Neuronal stem cell (in vitro differentiated cells): ENCODE data around the gene NUP153.
"Not testable (repeated sequence)": the region's sequence is repeated elsewhere in the genome, so short reads cannot be mapped to it uniquely, and the experiment has no call there.

Experiments used
- DNase-seq: peaks from one replicate; pipeline ENCODE4 v3.0.0-alpha.2; 2013; ENCODE audit warnings: low spot score
- H2AFZ ChIP-seq: one replicate; pipeline ENCODE4 v1.6.1; 2013; ENCODE audit warnings: mild to moderate bottlenecking, low read length, inconsistent platforms
- H2AK5ac ChIP-seq: 2 replicates; pipeline ENCODE4 v1.6.1; 2013; ENCODE audit warnings: low read depth, mild to moderate bottlenecking, inconsistent platforms, low read length, moderate library complexity, mixed read lengths
- H2BK120ac ChIP-seq: 2 replicates; pipeline ENCODE4 v1.6.1; 2013; ENCODE audit warnings: low read depth, mild to moderate bottlenecking, inconsistent platforms, low read length, moderate library complexity, mixed read lengths
- H2BK12ac ChIP-seq: one replicate; pipeline ENCODE4 v1.6.1; 2013; ENCODE audit warnings: low read length, inconsistent platforms
- H2BK15ac ChIP-seq: 2 replicates; pipeline ENCODE4 v1.6.1; 2013; ENCODE audit warnings: mild to moderate bottlenecking, low read length, inconsistent platforms, mixed read lengths
- H2BK5ac ChIP-seq: one replicate; pipeline ENCODE4 v1.6.1; 2013; ENCODE audit warnings: inconsistent platforms, mild to moderate bottlenecking, low read length, moderate library complexity
- H3K14ac ChIP-seq: one replicate; pipeline ENCODE4 v1.6.1; 2013; ENCODE audit warnings: low read length, inconsistent platforms
- H3K18ac ChIP-seq: 2 replicates; pipeline ENCODE4 v1.6.1; 2013; ENCODE audit warnings: low read length, inconsistent platforms
- H3K23ac ChIP-seq: 2 replicates; pipeline ENCODE4 v1.6.1; 2013; ENCODE audit warnings: low read depth, mild to moderate bottlenecking, mixed read lengths, low read length, inconsistent platforms; ENCODE audit not compliant: poor library complexity
- H3K27ac ChIP-seq: replicated peaks from 3 replicates; pipeline ENCODE4 v1.5.1; 2013; ENCODE audit warnings: low read length, inconsistent platforms
- H3K27me3 ChIP-seq, 3 experiments: 2 replicates each; pipeline ENCODE4 v1.6.1; 2013; ENCODE audit warnings: low read length in 3 of 3, mild to moderate bottlenecking in 2 of 3, inconsistent platforms in 1 of 3, low read depth in 1 of 3, mixed read lengths in 1 of 3, moderate library complexity in 1 of 3; ENCODE audit not compliant: control insufficient read depth in 3 of 3, insufficient read depth in 3 of 3
- H3K36me3 ChIP-seq, 2 donors: replicated peaks in 1 of 2; 2 replicates each; pipeline ENCODE4 v1.6.1; 2013; ENCODE audit warnings: low read length in 2 of 2; ENCODE audit not compliant: control insufficient read depth in 2 of 2, insufficient read depth in 2 of 2
- H3K4ac ChIP-seq: 2 replicates; pipeline ENCODE4 v1.6.1; 2013; ENCODE audit warnings: inconsistent platforms, mild to moderate bottlenecking, low read length, moderate library complexity
- H3K4me1 ChIP-seq, 2 donors: 1 replicate in 1 of 2; 2 replicates in 1 of 2; pipeline ENCODE4 v1.6.1; 2013; ENCODE audit warnings: low read length in 2 of 2, low read depth in 1 of 2; ENCODE audit not compliant: control insufficient read depth in 2 of 2, insufficient read depth in 1 of 2
- H3K4me2 ChIP-seq: one replicate; pipeline ENCODE4 v1.6.1; 2013; ENCODE audit warnings: mild to moderate bottlenecking, low read length, inconsistent platforms; ENCODE audit not compliant: insufficient read depth, poor library complexity, severe bottlenecking
- H3K4me3 ChIP-seq, 2 donors: 2 replicates each; pipeline ENCODE4 v1.5.1; 2013; ENCODE audit warnings: low read length in 2 of 2, mild to moderate bottlenecking in 2 of 2, inconsistent platforms in 1 of 2, moderate library complexity in 1 of 2
- H3K79me1 ChIP-seq: one replicate; pipeline ENCODE4 v1.6.1; 2013; ENCODE audit warnings: low read depth, mild to moderate bottlenecking, inconsistent platforms, low read length, moderate library complexity
- H3K9ac ChIP-seq: one replicate; pipeline ENCODE4 v1.6.1; 2013; ENCODE audit warnings: mild to moderate bottlenecking, low read depth, low read length, inconsistent platforms; ENCODE audit not compliant: poor library complexity
- H3K9me3 ChIP-seq, 2 donors: replicated peaks in 1 of 2; 2 replicates each; pipeline versions ENCODE3 to v1.6.1; 2013; ENCODE audit warnings: low read length in 2 of 2, mild to moderate bottlenecking in 2 of 2, inconsistent platforms in 1 of 2, low read depth in 1 of 2, mixed read lengths in 1 of 2, moderate library complexity in 1 of 2; ENCODE audit not compliant: control insufficient read depth in 2 of 2, insufficient read depth in 1 of 2
- H4K8ac ChIP-seq: one replicate; pipeline ENCODE4 v1.6.1; 2013; ENCODE audit warnings: low read depth, mild to moderate bottlenecking, inconsistent platforms, low read length, moderate library complexity
- H4K91ac ChIP-seq: one replicate; pipeline ENCODE4 v1.6.1; 2013; ENCODE audit warnings: low read length, low read depth, mild to moderate bottlenecking, inconsistent platforms; ENCODE audit not compliant: poor library complexity
- WGBS, 2 donors: extraction: QIAGEN DNeasy Blood & Tissue Kit; methylation state at CpG; one replicate each; pipeline ENCODE4 v1.1.7; 2013; ENCODE audit warnings: missing lambda C conversion rate in 2 of 2, mixed read lengths in 1 of 2; ENCODE audit not compliant: insufficient read length in 2 of 2, insufficient replicate concordance in 1 of 2; ENCODE audit errors: extremely low coverage in 2 of 2; 5-methylcytosine and 5-hydroxymethylcytosine counted together

The NUP153 gene

DNA sequence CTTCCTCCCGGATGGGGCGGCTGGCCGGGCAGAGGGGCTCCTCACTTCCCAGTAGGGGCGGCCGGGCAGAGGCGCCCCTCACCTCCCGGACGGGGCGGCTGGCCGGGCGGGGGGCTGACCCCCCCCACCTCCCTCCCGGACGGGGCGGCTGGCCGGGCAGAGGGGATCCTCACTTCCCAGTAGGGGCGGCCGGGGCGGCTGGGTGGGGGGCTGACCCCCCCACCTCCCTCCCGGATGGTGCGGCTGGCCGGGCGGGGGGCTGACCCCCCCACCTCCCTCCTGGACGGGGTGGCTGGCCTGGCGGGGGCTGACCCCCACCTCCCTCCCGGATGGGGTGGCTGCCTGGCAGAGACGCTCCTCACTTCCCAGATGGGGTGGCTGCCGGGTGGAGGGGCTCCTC lies 28.6 kb upstream of the NUP153 start:
- DNase-seq, H2BK5ac ChIP-seq, H3K27ac ChIP-seq, H3K18ac ChIP-seq, H2BK12ac ChIP-seq, H3K14ac ChIP-seq, H3K9me3 ChIP-seq, H3K4me1 ChIP-seq, H3K9ac ChIP-seq, H3K4ac ChIP-seq, H3K4me2 ChIP-seq, H4K91ac ChIP-seq, H3K36me3 ChIP-seq, H4K8ac ChIP-seq, H3K27me3 ChIP-seq, H3K23ac ChIP-seq, H3K4me3 ChIP-seq, H2AFZ ChIP-seq, H3K79me1 ChIP-seq, H2BK120ac ChIP-seq, H2AK5ac ChIP-seq, H2BK15ac ChIP-seq: not testable (repeated sequence)
- WGBS, 2 donors, result no CpG with 5 or more reads among the region's 27 CpGs

GRCh38 chr6:17730078-17730704 lies 23.5 kb upstream of the NUP153 start:
- Histone ChIP-seq H3K27ac (no peak overlapping the region), H3K79me1 (no peaks in the 10 kb centered on the region), H3K36me3 (no peaks in the 10 kb centered on the region), H4K8ac (no peak overlapping the region), H3K4me3 (no peak overlapping the region), H3K9ac (no peak overlapping the region), H2AFZ (no peak overlapping the region), H3K4ac (no peak overlapping the region), H4K91ac (no peak overlapping the region), H2BK120ac (no peak overlapping the region), H3K27me3 (no peaks in the 10 kb centered on the region), H3K14ac (no peak overlapping the region), H2AK5ac (no peak overlapping the region), H3K4me2 (no peak overlapping the region), H3K23ac (no peak overlapping the region), H2BK12ac (no peak overlapping the region), H2BK5ac (no peak overlapping the region), H3K18ac (no peak overlapping the region), H3K4me1 (no peaks in the 10 kb centered on the region), H3K9me3 (no peaks in the 10 kb centered on the region), H2BK15ac (no peak overlapping the region)
- WGBS, 2 donors, result no CpG with 5 or more reads among the region's 6 CpGs
- no peak for DNase-seq

DNA sequence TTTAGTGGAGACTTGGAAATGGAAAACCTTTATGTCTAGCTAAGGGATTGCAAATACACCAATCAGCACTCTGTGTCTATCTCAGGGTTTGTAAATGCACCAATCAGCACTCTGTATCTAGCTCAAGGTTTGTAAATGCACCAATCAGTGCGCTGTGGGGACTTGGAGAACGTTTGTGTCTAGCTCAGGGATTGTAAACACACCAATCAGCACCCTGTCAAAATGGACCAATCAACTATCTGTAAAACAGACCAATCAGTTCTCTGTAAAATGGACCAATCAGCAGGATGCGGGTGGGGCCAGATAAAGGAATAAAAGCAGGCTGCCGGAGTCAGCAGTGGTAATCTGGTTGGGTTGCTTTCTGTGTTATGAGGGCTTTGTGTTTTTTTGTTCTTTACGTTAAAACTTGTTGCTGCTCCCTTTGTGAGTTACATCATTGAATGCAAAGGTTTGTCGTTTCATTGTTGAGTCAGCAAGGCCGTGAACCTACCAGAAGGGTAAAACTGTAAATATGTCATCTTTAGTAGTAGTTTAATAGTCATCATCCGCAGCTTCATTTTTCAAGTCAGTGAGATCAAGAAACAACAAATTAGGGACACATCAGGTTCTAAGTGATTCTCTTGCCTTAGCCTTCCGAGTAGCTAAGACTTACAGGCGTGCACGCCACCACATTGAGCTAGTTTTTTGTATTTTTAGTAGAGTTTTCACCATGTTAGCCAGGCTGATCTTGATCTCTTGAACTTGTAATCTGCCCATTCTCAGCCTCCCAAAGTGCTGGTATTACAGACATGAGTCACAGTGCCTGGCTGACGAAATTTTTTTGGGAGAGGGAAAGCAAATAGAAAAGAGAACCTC lies 22.7 kb upstream of the NUP153 start:
- Histone ChIP-seq H3K4me1 (peaks cover 0 to 3% of the 10 kb centered on the region in 2 donors), H3K4me3 (no peak overlapping the region), H2AK5ac (no peak overlapping the region), H3K36me3 (no peaks in the 10 kb centered on the region), H3K18ac (no peak overlapping the region), H3K79me1 (no peaks in the 10 kb centered on the region), H3K4ac (no peak overlapping the region), H3K27me3 (no peaks in the 10 kb centered on the region), H2BK5ac (no peak overlapping the region), H3K9me3 (no peaks in the 10 kb centered on the region), H3K4me2 (no peak overlapping the region), H3K27ac (no peak overlapping the region), H4K8ac (no peak overlapping the region), H4K91ac (no peak overlapping the region), H2AFZ (no peak overlapping the region), H2BK15ac (no peak overlapping the region), H3K9ac (no peak overlapping the region), H2BK120ac (no peak overlapping the region), H3K14ac (no peak overlapping the region), H3K23ac (no peak overlapping the region), H2BK12ac (no peak overlapping the region)
- no CpG with 5 or more reads among the region's 12 CpGs for WGBS, 2 donors
- no peak for DNase-seq

DNA sequence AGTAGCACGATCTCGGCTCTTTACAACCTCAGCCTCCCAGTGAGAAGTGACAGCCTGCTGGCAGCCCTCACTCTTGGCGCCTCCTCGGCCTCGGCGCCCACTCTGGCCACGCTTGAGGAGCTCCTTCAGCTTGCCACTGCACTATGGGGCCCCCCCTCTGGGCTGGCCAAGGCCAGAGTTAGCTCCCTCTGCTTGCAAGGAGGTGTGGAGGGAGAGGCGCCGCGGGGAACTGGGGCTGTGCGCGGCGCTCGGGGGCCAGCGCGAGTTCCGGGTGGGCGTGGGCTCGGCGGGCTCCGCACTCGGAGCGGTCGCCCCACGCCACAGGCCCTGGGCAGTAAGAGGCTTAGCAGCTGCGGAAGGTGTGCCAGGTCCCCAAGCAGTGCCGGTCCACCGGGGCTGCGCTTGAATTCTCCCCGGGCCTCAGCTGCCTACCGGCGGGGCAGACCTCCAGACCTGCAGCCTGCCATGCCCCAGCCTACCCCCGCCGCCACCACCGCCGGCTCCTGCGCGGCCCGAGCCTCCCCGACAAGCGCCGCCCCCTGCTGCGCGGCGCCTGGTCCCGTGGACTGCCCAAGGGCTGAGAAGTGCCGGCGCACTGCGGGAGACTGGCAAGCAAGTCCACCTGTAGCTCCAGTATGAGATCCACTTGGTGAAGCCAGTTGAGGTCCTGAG lies 22.0 kb upstream of the NUP153 start:
- Histone ChIP-seq H3K79me1 (no peaks in the 10 kb centered on the region), H3K9me3 (no peaks in the 10 kb centered on the region), H2BK15ac (no peak overlapping the region), H3K4me1 (peaks cover 0 to 3% of the 10 kb centered on the region in 2 donors), H3K27ac (no peak overlapping the region), H2BK5ac (peak overlapping the region; percentile 90), H3K23ac (no peak overlapping the region), H4K91ac (no peak overlapping the region), H2BK120ac (no peak overlapping the region), H3K9ac (no peak overlapping the region), H3K4me2 (no peak overlapping the region), H2AFZ (no peak overlapping the region), H3K14ac (no peak overlapping the region), H2BK12ac (no peak overlapping the region), H3K4me3 (no peak overlapping the region), H3K36me3 (no peaks in the 10 kb centered on the region), H4K8ac (no peak overlapping the region), H3K27me3 (no peaks in the 10 kb centered on the region), H2AK5ac (peak overlapping the region; percentile 63), H3K4ac (no peak overlapping the region), H3K18ac (peak overlapping the region; percentile 28)
- no peak for DNase-seq
- whole genome bisulfite sequencing, 2 donors, result no CpG with 5 or more reads among the region's 49 CpGs
